HFF-Myc (cell line): ENCODE results near the gene YRDC.

Experiments
- DNase-seq: peaks from one replicate; pipeline ENCODE4 v3.0.0-alpha.2; 2011; ENCODE audit warnings: low read depth; ENCODE audit errors: extremely low read depth
- H3K4me3 ChIP-seq: replicated peaks from 2 replicates; pipeline ENCODE4 v1.5.1; 2011; ENCODE audit warnings: low read depth, mild to moderate bottlenecking, control low read depth, low read length
- TF ChIP-seq, protein P1 (sequence below): IDR thresholded peaks from 2 replicates; pipeline ENCODE4 v1.5.1; 2012; ENCODE audit warnings: mild to moderate bottlenecking, low read depth, low read length, control low read depth; ENCODE audit errors: missing control alignments

Gene YRDC

DNA sequence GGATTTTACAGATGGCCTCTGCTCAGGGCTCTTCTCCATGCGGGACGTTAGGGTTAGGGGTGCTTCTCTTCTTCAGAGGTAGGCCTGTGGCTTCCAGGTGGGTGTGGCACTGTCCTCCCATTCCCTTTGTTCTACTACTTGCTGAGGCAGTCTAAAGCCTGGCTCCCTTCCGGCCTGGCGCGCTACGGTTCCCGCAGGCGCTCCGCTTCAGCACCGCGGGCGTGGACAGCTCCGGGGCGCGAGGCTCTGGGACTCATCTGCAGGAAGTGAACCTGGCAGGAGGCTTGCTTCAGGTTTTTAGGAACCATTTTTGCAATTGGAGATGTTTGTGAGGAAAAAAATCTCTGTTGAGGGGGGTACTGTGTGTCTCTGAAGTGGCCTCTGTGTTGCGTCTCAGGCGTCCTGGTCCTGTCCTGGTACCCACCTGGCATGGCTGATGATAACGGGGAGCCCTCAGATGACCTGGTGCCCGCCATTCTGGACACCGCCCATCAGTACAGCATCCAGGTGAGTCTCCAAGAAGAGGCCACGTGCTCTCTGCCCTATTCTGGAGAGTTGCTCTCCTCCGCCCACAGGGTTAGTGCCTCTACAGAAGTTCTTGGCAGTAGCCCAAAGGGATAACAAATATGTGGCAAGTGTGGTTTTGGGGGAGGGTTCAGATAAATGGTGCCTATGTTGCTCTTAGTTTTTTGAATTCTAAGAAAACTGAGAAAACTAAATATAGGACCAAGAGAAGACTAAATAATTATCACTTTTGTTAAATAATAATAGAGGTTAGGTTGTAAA is 12.5 kb downstream of the YRDC start:
- DNase-seq: no peak
- TF ChIP-seq, protein P1, sequence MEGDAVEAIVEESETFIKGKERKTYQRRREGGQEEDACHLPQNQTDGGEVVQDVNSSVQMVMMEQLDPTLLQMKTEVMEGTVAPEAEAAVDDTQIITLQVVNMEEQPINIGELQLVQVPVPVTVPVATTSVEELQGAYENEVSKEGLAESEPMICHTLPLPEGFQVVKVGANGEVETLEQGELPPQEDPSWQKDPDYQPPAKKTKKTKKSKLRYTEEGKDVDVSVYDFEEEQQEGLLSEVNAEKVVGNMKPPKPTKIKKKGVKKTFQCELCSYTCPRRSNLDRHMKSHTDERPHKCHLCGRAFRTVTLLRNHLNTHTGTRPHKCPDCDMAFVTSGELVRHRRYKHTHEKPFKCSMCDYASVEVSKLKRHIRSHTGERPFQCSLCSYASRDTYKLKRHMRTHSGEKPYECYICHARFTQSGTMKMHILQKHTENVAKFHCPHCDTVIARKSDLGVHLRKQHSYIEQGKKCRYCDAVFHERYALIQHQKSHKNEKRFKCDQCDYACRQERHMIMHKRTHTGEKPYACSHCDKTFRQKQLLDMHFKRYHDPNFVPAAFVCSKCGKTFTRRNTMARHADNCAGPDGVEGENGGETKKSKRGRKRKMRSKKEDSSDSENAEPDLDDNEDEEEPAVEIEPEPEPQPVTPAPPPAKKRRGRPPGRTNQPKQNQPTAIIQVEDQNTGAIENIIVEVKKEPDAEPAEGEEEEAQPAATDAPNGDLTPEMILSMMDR: no peak
- H3K4me3 ChIP-seq: no peak overlapping the region

DNA sequence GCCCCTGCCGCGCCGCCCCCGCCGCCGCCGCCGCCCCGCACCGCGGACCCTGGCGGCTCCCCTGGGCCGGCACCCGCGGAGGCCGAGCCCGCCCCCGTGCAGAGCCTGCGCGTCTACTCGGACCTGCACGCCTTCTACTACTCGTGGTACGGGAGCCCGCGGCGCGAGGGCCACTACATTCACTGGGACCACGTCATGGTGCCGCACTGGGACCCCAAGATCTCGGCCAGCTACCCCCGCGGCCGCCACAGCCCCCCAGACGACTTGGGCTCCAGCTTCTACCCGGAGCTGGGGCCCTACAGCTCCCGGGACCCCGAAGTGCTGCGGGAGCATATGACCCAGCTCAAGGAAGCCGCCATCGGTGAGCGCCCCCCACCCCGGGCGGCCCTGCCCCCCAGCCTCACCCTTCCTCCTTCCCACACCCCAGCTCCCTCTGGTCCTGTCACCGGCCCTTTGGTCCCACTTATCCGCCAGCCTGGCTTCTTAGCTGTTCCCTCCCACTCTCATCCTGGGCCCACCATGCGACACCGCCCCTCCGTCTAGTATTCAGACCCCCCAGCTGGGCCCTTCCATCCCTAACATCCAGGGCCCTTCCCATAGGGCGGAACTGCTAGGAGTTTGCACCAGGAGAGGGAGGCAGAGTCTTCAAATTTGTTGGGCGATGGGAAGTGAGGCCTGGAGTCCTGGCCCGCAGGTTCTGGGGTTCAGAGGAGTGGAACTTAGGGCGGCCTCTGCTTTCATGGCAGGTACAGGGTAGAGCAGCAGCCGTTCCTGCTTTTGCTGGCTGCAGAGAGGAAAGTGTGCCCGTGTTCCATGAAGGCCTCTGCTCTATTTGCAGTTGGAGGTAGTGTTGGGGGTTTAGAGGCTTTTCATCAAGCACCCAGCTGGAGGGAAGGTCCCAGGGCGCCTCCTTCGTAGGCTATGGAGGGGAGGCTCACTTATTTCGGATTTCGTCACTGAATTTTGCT is 13.4 kb downstream of the YRDC start:
- H3K4me3 ChIP-seq: no peak overlapping the region
- TF ChIP-seq, protein P1: no peak
- no peak for DNase-seq

DNA sequence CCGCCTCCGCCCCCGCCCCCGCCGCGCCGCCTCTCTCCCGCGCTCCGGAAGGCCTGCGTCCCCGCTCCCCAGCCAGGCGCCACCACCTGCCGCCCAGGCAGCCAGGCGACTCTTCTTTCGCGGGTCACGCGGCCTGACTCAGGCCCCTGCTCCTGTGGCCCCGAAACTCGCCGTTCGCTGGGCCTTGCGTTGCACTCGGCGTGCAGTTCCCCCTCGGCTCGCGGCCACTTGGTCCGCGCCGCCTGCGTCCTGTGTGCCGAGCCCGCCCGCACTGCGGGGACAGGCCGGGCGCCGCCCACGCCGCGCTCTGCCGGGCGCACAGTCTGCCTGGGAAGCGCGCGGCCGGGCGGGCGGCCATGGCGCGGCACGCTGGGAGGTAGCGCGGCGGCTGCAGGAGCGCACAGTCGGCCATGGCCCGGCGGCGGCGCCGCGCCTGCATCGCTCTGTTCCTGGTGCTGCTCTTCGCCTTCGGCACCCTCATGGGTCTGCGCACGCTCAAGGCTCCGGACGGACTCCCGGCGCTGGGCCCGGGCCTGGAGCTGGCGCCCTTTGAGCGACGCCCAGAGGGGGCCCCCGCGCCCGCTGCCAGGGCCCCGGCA is 14.1 kb downstream of the YRDC start, which contains the start of gene MANEAL:
Gene MANEAL (plus strand): TSS at position 75 of the 599 bp plus-strand sequence. CDS start 336 bp downstream, at position 411.
- no peak for DNase-seq
- TF ChIP-seq, protein P1: no peak
- peak within 1 kb of the TSS; percentile 36 for H3K4me3 ChIP-seq

DNA sequence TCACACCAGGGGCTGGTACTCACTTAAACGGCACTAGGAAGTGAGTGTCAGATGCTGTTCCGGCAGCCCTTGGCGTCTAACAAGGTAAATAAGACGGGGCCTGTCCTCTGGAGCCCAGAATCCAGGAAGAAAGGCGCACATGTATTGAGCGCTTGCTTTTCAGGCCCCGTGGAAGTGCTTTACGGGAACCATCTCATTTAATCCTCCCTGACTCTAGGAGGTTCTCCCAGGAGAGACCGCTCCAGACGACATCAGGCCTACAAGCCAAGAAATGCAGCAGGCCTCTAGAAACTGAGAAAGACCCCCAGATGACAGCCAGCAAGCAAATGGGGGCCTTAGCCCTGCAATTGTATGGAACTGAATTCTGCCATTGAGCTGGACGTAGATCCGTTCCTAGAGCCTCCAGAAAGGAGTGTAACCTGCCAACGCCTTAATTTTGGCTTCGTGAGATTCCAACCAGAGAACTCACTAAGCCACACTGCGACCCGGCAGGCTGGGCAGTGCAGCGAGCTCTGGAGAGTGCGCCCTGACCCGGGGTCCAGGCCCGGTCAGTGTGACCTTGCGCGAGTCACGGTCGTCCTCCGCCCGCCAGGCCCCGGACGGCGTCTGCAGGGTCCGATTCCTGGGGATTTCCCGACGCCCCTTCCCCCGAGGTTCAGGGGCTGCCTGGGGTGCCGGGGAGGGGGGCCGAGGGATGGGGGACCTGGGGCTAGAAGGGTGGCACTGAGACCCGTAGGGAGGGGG is 14.9 kb downstream of the YRDC start:
- no peak for DNase-seq
- H3K4me3 ChIP-seq: no peak overlapping the region
- TF ChIP-seq, protein P1: no peak

DNA sequence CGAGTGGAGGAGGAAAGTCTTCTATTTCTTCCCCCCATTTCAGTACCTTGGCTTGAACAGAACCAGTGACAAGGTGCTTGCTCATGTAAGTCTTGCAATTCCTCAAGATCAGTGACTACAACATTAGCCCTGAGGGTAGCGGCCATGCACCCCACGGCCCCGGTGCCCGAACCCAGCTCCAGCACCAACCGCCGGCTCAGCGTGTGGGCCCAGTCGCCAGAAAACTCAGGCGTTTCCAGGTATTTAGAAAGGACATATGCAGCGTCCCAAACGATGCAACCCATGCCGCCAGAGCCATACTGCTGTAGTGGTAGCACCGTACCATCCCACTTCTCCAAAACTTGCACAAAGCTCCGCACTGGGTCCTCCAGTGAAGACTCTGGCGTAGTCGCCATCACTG is 25.5 kb downstream of the YRDC start:
- H3K4me3 ChIP-seq: no peak overlapping the region
- TF ChIP-seq, protein P1: no peak
- DNase-seq: no peak

DNA sequence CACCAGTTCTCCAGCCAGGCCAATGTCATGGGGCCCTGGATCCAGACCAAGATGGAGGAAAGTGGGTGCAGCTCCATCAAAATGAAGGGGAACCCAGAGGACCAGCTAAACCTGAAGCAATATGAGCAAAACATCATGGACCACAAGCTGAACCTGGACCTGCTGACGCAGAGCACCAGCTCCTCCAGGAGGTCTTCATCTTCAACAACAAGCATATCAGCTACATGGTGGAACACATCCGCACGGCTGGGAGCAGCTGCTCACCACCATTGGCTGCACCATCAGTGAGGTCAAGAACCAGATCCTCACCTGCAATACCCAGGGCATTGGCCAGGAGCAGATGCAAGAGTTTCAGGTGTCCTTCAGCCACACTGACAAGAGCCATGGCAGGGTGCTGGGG is 29.4 kb downstream of the YRDC start:
- DNase-seq: no peak
- H3K4me3 ChIP-seq: no peak overlapping the region
- TF ChIP-seq, protein P1: no peak
